ENCODE results near the gene RNGTT.

Gene RNGTT

DNA sequence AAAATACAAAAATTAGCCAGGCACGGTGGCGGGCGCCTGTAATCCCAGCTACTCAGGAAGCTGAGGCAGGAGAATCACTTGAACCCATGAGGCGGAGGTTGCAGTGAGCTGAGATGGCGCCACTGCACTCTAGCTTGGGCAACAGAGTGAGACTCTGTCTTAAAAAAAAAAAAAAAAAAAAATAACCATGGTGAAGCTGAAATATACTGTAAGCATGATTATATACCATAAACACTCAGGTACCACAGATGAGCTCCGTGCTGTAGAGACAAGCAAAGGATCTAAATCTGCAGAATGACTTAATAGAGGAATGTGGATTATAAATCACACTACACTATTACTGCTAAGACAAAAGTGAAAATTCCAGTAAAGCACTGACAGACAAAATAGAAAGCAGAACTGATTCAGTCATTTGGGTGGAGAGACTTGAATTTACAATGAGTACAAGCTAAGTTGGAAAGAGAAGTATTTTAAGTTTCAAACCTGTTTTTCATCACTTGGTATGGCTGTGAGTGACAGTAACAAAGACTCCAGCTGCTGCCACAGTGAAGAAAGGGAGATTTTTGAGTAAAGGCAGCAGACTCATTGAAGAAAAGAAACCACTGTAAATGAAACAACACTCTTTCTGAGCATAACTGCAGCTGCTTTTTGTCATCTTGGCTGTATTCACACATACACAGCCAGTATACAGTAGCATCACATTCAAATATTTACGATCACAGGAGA is 322.1 kb downstream of the RNGTT start:
- no peak for DNase-seq

DNA sequence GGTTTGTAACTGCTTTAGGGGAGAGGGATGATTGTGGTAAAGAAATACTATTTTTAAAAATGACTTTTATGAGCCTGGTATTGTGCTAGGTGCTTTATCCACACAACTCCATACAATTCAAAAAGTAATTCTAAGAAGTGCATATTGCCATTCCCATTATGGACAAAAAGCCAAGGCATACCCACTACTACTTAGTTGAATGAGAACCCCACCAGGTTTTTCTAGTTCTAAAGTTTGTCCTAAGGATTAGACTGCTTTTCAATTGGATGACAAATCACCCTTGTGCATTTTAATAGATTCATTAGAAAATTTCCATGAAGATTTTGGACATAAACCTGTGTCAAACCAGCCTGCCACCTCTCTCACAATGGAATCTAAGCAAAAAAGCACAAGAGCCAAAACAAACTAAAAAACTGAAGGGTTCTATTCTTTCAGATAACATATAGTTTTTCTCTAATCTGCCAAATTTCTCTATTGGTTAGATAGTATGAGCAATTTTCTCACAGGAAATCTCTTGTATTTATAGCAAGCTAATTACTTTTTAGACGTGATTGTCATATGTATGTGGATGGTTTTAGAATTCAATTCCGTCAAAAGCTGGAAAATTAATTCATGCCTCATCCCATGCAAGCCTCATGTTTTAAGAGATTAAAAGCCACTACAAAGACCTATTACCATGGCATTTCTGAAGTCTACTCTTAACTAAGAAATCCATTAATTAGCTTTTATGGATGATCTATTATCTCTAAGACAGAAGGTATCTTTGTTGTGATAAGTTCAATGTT is 325.5 kb downstream of the RNGTT start:
- DNase-seq, result no peak

DNA sequence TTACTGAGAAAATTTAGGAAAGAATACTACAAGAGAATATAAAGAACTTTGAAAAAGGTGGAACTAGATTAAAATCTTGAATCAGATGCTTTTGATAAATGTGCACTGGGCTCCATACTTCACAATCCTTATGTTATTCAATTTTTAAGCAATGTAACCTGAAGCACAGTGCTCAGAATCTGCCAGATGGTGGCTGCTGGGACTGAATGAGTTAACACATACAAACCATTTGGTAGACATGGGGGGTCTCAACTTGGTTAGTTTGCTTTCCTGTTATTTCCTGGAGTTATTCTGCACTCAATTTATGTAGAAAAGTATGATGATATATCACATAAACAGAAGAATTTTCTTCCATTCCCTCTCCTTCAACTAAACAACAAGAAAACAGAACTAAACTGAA is 326.5 kb downstream of the RNGTT start:
- DNase-seq, result no peak

DNA sequence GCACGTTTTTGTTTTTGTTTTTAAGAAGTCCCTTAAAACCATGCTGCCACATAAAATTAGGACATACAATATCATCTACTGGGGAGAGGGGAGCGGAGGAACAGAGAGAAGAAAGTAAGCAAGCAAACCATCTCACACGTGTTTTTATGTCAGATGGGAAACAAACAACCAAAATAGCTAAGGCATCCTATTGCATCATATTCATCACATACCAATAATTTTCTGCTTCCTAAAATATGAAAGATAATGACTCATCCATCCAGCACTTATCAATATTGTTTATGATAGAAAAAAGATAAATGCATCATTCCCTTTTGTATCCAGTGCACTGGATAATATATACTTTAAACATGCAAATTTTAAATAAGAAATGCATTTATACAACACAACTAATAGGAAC is 329.6 kb downstream of the RNGTT start:
- no peak for DNase-seq

DNA sequence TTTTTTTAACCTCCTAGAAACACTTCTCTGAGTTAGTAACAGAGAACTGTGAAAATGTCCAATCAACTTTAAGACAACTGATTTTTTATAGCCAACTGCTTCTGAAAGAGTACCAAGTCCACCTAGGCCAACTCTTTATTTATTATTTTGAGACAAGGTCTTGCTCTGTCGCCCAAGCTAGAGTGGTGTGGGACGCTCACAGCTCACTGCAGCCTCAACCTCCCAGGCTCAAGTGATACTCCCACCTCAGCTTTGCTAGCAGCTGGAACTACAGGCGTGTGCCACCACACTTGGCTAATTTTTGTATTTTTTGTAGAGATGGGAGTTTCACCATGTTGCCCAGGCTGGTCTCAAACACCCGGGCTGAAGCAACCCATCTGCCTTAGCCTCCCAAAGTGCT is 331.6 kb downstream of the RNGTT start:
- no peak for DNase-seq

DNA sequence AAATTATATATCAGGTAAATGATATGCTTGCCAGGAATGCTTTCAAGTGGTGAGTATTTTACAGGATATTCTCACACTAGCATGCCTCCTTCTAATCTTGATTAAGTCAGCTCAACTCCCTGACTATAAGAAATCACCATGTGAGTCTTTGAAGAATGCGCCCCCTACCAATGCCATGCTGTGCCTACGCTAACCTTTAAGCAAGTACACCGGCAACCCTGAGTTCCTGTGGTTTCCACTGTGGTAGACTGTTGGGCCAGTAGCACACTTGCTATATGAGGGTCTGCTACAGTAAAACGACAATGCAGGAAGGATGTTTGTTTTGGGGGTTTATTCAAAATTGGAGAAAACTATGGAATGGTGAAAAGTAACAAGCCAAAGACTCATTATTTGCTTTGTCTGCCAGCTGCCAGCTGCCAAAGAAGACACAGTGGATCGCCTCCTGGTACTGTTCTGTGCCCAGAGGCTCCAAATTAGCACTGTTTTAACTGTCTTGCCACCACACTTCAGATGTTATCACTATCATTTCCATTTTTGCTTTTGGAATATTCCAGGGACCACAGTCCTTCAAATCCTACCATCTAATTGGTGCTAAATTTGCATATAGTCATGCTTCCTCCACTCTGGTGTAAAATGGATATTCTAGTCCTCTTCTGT is 333.5 kb downstream of the RNGTT start:
- DNase-seq, result no peak

DNA sequence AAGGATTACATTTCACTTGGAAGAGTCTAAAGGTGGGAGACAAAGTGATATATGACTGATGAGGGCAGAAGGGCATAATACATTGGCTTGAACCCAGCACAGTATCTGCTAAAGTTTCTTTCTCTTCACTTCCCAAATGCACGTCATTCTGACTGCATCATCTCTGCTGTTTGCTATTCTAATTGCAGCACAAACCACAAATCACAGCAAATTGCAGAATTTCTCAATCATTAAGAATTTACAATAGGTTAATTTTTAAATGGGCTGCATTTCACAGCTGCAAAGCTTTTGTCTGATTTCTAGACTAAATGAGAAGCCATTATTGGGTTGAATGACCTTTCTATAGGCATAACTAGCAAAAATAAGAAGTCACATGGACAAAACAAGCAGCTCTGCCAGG is 337.0 kb downstream of the RNGTT start:
- no peak for DNase-seq

DNA sequence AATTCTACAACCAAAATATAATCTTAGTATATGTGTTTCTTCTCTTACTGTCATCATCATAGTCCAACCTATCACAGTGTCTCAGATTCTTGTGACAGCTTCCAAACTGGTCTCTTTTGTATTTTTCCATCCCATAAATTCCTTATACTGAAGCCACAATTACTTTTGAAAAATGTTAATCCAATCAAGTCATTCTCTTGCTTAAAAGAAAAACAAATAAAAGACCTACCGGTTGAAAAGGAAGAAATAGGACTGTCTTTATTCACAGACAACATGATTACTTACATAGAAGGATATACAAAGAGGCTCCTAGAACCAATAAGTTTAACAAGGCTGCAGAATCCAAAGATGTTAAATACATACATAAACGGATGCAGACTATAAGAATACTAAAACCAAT is 339.9 kb downstream of the RNGTT start:
- no peak for DNase-seq

DNA sequence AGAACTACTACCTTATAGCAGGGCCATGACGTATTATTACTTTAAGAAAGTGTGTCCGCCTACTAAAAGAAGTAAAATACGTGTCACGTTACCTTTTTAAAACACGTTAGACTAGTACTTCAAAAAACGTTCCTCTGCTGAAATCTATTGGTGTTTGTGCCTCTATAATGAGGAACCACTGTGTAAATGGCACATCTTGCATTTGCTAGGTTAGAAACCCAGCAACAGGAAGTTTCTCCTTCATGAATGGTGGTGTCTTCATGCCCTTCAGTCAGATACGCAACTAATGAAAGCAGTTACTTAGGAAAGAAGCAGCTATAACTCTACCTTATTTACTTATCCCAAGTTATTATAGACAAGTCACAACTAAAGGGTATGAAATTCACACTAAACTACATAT is 343.5 kb downstream of the RNGTT start:
- no peak for DNase-seq

DNA sequence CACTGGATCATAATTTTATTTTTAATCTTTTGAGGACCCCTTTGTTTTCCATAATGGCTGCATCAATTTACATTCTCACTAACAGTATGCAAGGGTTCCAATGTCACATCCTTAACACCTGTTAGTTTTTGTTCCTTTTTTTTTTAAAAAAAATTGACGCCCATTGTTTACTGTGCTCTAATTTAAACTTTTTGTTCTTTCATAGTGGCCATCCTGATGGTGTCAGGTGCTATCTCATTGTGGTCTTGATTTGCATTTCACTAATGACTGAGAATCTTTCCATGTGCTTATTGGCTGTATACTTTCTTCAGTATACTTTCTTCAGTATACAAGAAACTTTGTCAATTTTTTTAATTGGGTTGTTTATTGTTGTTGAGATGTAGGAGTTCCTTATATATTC is 347.0 kb downstream of the RNGTT start:
- no peak for DNase-seq

DNA sequence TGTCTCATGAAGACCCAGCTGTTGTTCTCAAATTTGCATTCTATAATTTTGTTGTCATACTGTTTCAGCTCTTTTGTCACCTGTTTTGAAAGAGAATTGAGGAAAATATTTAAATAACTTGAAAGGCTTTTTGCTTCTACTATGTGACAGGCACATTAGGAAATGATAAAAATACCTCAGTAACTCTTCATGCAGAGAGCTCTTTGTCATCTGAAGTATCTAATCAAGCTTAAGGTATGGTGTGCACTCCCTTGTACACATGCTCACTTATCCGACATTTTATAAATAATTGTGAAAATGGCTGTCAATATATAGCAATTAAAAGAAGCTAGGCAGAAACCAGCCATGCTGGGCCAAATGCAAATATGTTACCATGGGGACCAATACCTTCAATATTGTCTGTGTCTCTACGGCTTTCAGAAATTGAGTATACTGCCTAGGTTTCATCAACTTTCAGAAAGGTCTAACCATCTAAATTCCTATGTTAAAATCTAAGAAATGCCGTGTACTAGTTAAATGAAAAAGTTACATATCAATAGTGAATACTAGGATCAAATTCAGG is 349.0 kb downstream of the RNGTT start:
- no peak for DNase-seq

DNA sequence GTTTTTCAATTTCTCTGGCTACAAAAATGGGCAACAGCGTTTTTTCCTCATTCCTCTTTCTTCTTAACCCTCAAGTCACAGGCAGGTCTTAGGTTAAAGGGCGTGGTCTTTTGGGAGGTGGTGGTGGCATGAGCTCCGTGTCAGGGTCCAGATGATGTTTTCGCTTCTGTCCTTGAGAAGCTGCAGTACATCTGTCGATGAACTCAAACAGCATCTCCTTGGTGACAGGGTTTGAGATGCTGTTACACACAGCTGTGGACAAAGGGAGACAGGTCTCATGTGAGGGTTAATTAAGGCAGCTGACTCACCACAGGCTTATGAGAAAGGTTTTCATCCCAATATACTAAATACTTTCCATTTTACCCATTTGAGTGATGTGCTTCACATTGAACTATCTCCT is 350.8 kb downstream of the RNGTT start:
- DNase-seq, result no peak

DNA sequence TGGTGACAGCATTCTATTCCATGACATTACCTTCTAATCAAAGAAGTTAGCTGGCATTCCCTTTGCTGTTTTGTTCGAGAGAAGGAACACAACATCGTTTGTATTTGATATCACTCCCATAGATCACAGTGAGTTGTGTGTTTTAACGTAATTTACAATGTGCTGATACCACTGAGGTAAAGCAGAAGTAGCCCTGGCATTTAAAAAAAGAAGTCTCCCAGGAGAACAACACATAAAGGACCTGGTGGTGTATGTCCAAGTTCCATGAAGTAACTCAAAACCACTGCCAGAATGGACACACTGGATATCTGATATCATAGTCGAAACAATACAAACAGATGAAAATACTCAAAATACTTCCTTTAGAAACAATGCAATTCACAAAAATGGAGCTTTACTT is 351.7 kb downstream of the RNGTT start:
- DNase-seq, result no peak

DNA sequence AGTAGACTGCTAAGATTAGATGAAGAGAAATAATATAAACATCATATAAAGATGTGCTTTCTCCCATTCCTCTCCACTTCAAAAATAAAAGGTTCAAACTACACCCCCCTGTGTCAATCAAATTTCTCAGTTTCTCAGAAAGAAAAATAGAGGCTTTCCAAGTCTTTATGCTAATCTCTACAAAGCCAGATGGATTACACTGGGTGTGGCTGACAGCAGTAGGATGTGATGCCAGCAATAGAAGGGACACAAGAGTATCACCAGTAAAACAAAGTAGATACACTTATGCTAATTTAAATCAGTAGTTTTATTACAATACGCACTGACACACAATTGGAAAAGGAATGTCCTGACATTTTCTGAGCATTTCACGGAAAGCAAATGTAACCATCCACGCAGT is 353.4 kb downstream of the RNGTT start:
- no peak for DNase-seq

DNA sequence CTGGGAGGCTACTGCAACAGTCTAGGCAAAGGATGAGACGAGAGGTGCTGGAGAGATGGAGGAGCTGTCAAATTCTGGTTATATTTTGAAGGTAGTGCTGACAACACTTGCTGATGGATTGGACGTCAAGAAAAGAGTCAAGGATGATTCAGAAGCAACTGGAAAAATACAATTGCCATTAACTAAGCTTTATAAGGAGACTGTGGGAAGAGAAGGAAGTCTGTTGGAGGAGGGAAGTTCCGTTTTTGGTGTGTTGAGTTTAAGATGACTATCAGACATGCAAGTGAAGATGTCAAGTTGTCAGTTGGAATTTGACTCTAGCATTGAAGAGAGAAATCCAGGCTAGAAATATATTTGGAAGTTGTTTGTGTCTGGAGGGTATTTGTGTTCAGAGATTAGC is 358.1 kb downstream of the RNGTT start:
- DNase-seq, result no peak

DNA sequence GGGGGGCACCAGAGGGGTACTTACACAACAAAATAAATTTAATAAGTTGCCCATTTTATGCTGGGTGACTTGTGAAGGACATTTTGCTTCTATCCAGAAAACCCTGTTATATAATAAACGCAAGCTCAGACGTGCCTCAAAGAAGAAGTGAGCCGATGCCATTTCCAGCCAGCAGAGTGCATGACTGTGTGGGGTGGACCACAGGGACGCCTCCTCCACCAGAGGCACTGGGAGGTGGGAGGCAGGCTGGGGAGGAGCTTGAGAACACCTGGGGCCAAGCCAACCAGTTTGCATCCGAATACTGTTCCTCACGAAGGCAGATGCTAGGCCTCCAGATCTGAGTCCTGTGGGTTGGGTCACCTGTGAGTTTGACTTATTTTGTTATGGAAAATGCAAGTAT is 363.8 kb downstream of the RNGTT start:
- no peak for DNase-seq

DNA sequence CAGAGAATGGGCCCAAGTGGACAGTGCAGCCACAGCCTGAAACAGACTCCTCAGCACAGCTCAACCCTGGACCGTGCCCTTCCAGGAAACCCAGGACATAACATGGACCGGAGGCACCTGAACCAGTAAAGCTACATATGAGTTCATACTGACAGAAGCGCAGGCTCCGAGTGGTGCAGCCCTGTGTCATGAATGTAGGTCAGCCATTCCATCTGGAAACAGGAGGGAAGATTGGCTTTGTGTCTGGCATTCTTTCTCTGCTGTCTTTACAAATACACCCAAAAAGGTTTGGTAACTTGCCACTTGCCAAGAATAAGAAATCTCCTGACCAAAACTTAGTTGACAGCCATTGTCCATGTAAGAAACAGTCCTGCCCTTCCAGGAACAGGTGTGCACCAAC is 366.6 kb downstream of the RNGTT start:
- no peak for DNase-seq

DNA sequence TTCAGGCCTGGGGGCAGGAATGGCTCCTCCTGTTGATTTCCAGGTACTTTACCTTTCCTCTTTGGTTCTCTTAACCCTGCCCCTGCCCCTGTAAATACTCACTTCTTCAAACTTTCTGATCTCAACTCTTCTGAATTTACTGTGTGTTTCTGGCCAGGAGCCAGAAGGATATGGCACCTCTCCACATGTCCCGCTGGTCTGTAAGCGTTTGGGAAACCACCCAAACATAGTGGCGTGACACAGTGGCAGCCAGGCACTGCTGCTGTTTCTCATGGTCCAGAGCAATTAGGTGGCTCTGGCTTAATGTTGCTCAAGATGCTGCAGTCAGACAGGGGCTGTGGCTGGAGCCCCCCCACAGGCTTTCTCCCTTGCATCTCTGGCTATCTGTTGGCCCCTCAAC is 374.5 kb downstream of the RNGTT start:
- no peak for DNase-seq

DNA sequence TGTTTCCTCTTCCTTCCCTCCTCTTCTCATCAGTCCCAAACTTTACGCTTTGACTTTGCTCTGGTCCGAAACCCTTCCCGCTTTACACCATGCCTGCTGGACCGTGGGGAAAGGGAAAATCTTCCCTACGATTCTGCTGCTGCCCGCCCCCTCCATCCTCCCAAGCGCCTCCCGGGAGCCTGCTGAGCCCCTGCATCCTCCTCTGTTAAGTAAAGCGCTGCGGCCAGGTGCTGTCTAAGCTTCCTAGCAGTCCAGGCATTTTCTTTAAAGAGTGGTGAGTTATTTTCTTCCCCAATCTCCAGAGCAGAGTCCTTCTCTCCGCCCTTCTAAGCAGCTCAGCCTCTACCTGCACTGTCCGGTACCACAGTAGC is 376.3 kb downstream of the RNGTT start:
- DNase-seq, result no peak

DNA sequence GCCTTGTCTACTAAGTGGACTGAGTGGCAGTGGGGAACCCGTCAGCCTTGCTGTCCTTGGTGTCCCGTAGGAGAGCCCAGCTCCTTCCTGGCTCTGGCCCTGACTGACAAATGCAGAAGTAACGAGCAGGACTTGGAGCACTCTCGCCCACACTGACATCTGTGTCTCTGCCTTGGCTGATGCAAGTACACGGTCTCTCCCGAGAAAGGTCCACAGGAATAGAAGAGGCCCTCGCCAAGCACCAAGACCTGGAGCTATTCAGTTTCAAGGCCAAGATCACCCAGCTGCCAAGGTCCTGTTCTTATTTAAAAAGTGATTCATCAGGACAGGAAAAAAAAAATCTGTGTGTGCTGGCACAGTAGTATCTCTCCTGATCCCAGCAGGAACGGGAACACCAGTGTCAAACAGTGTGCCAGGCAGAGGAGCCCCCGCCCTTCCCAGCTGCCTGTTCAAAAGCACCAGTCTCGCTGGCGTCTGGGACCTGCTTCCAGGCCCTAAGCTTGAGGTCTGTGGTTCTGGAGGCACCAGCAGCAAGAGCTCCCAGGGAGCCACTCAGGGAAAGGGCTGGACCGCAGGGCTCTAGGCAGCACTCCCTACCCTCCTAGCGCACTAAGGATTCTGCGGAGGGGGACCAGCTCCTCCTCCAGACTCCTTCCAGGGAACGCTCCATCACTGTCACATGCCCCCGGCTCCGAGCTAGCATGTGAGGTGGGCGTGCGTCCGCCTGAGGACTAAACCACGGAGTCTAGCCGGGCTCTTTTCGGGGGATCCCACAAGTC is 376.9 kb downstream of the RNGTT start:
- no peak for DNase-seq

DNA sequence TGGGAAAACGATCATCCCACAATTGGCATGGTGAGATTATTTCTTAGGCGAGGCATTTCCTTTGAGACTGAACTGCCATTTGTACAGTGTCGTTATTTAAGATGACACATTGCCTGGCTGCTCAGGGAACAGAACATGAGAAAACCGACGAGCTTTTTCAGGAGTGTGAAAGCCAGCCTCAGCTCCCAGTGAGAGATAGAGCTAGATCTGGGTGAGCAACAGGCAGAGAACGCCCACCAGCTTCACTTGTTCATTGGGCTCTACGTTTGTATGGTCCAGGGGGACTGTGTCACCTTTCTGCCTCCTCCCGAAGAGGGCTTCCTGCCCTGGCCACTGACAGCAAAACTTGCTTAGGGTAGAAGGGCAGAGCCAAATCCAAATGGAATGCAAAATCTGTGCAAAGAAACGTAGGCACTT is 378.1 kb downstream of the RNGTT start:
- DNase-seq, result no peak

DNA sequence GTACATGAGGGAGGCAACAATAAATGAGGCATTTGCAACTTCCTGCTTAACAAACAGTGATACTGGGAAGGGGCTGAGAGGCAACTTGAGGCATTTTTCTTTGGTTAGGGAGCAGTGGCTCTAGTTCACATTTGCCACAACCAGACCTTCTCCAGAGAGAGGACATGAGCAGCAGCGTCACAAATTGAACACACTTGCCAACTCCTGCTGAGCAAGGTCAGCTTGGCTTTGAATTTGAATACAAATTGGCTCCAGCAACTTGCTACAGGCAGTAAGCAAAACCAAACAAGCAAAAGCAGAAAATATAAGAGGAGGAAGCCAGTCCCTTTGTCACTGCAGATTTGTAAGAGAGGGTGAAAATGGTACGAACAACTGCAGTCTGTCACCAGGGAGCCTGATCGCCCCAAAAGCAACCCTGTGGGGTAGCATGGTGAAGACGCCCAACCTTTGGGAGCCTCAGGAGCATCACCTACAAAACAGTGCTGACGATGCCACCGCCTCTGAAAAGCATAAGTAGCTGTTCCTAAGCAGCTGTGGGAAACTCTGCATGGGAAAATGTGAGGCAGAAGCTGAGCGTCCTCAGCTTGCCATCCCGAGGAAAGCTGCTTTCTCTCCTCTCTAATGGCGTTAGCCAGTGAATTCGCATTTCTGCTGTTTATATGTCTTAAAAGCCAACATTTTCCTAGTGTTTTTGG is 378.7 kb downstream of the RNGTT start:
- no peak for DNase-seq

All from hippocampal formation (tissue), 2 donors.